HG02588 (cell line): ENCODE results near the gene CEMIP.

Experiments
- ATAC-seq: cut with Tn5 transposase; IDR thresholded peaks from one replicate; pipeline ENCODE4 v1.9.1; 2021; ENCODE audit warnings: mild to moderate bottlenecking, moderate library complexity; ENCODE audit not compliant: unreplicated experiment

CEMIP gene

DNA sequence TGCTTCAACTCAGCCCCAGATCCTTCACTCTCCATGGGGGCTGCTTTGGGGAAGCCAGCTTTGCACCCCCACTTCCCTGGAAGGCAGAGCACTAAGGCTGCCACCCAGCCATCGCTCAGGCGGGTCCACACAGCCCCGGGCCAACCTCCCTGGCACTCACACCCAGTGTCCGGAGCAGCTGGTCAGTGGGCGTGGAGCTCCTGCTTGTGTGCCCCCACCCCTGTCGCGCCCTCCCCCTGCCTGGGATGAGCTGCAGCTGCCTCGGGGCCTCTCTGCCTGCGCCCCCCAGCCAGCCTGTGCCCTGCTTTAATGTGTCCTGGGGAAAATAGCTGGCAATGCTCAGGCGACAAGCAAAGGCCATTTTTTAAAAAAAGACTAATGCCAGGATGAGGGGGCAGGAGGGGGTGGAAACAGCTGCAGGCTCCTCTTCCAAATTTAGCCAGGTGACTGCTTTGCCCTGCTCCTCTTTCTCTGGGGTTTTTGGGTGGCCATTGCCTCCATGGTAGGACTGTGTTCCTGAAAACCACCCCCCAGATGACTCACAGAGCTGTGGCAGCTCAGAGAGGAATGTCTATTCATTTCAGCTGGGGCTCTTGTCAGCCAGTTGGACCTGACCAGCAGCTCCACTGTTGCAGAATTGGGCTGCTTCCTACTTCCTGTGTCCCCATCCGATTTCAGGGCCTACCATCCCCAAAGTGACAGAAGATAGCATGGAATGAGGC, 65.0 kb downstream of the CEMIP start:
- no peak for ATAC-seq

DNA sequence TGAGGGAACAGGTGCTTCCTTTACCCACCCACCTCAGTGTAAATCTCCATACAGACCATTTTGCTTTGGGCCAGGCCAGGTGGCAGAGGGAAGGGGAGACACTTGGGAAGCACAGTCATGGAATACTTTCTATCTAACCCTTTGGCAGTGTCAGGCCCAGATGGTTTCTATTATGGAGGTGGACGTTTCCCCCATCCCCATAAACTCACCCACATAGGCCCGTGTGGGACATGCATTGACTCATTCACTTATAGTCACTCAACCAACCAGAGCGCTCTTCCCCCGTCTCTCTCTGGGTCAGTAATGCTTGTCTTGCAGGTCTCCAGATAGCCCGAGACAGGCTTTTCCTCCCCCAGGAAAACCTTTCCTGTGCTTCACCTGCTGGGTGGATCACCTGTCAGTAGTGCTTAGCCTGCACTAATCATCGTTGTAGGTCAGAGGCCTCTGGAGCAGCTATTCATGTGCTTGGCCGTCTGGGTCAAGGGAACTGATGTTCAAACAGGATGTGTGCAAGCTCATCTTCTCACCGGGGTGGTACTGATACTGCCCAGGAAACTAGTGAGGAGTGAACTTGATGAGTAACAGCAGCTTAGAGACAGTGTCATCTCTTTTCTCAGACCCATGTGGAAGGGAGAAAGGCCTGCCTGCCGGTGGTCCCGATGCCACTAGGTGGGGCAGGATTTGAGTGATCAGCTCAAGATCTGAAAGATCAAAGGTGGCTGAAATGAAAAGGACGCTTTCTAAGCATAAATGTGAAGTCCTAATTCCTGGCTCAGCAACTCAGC, 67.1 kb downstream of the CEMIP start:
- ATAC-seq, result no peak

DNA sequence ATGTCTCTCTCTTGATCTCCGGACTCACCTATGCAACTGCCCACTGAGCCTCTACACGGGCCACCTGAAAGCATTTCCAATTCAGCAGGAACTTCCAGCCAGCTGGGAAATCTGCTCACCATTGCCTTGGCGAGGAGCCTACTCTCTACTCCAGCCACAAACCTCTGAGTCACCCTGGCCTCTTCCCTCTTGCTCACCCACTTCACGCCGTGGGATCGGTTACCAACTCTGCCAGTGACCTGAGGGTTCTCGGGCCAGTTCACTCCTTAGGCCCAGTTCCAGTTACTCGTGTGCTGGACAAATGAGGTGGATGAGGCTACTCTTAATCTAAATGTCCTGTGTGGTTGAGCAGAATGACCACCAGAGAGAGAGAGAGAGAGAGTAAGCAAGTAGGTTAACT, 70.1 kb downstream of the CEMIP start:
- no peak for ATAC-seq

DNA sequence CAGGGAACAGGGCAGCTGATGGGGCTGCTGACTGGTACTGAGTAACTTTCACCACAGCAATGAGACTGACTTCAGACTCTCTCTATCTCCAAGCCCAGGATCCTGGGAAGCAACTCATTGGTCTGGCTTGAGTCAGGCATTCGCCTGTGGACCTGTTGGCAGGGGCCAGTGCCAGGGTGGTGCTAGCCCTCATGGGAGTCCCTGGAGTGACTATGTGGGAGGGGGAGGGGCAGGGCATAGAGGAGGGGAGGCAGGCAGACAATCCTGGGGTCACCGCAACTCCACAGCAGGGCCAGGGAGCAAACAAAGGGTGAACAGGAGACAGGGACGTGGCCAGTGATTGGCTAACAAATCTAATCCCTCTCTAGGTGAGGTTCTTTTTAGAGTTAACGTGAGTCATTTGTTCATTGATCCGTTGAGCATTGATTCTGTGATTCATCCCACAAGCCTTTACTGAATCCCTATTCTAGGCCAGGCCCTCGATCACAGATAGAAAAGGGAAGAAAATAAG, 71.8 kb downstream of the CEMIP start:
- no peak for ATAC-seq

DNA sequence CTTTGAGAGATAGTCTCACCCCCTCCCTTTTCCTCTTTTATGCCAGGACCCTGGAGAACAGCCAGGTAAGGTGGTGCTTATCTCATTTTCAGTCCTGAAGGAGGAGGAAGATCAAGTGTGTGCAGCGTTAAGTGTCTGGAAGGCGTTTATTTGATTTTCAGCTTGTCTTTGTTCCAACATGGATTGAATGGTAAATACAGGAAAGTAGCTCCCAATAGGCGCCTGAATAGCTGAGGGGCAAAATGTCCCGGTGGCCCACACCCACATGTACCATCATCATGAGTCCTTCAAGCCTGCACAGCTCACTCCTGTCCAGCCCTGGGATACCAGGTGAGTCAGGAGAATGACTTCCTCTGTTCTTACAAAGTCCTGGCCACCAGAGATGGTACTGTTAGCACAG, 73.5 kb downstream of the CEMIP start:
- ATAC-seq, result no peak

DNA sequence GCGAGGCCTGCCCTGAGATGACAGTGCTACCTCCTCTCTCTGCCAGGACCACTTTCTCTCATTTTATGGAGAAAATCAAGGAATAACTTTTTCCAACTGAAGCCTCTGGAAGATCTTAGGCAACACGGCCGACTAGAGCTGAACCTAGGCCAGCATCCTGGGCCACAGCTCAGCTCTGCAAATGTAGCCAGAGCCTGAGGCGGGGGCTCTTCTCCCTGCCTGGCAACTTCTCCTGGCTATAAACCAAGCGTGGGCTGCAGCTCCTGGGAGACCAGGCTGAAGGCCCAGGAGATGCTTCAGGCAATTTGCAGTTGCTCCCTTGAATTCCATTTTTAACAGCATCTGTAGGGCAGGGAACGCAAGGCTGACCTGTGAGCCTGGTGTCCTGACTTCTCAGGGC, 74.9 kb downstream of the CEMIP start:
- ATAC-seq, result no peak

DNA sequence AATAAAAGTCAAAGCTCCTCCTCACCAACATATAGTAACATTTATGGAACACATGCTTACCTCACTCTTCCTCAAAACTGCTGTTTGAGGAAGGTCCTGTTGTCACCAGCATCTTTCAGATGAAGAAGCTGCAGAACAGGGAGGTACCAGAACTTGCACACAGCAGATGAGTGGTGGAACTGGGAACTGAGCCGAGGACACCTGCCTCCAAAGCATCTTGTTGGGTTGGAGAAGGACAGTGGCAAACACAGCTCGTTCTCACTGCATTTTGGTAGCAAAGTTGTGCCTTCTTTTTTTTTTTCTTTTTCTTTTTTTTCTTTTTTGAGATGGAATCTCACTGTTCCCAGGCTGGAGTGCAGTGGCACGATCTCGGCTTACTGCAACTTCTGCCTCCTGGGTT, 76.0 kb downstream of the CEMIP start:
- ATAC-seq, result no peak

DNA sequence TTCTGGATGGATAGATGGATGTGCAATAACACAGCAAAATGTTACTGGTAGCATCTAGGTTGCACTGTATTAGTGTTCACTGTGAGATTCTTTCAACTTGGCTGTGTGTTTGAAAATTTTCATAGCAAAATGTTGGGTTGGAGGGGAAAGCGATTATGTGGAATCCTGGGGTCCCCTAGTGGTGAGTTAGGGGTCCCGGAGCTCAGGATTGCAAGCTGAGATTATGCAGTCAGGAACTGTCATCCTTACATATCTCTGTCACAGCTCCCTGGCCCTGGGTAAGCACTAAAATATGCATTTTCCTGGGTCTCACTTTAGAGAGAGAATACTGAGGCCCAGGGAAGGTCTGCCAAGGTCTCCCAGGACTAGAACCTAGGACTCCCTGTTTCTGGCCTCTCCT, 77.2 kb downstream of the CEMIP start:
- ATAC-seq, result no peak

DNA sequence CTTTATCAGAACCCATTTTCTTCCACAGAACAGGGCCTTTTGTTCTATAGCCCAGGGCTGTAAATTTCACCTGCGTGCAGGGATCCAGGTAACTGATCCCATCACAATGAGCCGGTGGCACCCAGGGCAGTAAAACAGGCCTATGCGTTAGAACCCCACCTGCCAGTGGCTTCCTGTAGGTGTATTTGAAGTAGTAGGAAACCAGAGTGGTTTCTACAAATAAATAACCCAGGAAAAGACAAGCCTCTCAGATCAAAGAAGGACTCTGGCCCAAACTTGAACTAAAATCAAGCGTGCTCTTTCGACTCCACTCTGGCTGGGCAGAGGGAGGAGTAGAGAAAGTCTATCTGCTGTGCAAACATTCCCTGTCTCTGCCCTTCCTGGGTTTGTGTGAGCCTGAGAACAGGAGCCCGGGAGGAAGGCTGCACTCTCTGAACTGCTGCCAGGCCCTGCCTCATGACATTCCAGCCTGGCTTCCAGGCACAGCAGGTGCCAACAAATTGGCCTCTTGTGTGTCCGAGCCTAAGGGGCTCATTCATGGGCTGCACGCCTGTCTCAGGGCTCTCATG, 77.7 kb downstream of the CEMIP start:
- no peak for ATAC-seq

DNA sequence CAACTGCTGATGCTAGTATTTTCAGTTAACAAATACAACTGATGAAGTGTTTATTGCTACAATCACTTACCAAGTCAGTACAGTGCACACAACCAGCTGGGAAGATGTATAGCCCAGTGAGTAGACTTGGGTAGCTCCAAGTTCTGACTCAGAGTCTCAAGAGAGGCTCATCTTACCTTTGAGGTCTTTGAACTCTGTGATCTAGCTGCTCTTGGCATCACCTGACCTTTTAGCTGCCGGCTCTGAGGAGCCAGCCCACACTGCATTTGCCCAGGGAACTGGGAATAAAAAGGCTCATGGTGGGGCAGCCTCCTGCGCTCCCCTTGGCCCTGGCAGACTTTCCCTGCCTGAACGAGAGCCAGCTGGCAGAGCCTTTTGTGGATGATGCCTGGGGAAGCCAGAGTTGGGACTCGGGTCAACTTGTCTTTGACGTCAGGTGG, 82.6 kb downstream of the CEMIP start:
- no peak for ATAC-seq

DNA sequence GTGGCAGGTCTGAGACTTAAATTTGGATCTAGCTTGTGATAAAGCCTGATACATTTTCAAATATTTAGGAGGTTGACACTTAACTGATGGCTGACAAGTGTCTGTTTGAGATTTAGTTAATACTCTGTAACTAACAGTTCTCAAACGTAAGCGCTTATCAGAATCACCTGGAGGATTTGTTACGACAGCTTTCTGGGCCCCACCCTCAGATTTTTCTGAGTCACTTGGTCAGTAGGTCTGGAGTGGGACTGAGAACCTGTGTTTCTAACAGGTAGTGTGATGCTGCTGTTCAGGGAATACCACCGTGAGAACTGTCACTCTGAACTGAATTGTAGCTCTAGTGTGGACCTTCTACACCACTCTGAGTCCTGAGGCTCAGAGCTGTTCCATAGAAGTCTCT, 85.5 kb downstream of the CEMIP start:
- ATAC-seq, result no peak

DNA sequence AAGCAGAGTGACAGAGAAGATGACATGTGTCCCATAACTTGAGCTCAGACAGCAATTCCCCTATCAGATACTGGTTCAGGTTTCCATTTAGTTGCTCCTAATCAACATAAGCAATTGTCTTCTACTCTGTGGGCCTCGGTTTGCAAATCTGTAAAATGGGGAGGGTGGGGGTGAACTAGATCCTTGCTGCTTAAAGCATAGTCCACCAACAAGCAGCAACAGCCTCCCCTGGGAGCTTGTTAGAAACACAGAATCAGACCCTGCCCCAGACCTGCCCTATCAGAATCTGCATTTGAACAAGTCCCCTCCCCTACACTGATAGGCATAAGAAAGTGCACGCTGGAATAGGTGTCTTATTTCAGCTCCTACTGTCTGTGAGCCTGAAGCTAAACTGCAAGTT, 87.8 kb downstream of the CEMIP start:
- ATAC-seq, result no peak

DNA sequence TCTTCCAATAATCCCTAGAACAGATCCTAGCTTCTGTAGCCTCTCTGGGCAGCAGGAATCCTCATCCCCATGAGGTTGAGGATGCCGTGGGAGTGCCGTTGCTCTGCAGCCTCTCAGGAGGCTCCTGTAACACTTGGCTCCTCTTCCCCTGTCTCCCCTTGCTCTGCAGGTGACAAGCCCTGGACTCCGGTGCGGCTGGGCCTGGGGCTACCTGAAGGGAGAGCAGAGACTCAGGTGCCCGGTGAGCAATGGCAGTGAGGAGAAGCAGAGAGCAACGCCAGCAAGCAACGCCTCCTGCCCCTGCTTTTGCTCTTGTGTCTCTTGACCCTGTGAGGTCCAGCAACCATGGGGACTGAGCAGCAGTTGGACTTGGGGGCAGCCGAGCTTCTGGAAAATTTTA, 91.2 kb downstream of the CEMIP start:
- ATAC-seq, result no peak

DNA sequence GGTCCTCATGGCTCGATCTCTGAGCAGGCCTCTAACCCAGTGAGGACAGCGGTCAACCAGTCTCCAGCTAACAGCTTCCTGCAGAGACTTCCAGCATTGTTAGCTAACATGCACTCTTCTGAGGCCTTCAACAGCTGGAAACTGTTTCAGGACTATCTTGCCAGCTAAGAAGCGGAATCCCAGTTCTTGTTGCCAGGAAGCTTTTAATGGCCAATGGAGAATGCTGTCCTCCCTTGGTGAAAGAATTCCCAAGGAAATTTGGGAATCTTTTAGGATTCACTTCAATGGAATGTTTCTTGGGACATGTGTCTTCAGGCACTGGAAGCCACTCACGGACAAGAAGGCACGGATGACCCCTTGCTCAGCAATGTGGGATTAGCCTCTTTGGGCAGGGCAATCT, 91.7 kb downstream of the CEMIP start:
- ATAC-seq, result no peak

DNA sequence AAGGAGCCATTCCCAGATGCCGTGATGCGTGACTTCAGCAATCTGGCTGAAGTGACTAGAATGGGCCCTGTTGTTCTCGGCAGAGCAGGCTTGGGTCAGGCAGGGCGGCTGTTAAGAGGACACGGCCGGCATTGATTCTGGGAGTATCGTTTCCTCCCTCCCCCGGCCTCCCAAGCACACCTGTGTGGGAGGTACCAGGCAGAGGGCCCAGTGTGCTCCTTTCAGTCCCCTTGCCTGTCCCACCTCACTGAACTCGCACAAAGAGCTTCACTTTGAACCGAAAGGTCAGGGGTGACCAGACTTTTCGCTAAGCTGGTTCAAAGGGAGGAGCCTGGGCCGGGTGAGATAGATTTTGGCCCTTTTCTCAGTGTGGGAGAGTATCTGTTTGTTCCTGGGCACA, 92.7 kb downstream of the CEMIP start:
- ATAC-seq, result no peak

DNA sequence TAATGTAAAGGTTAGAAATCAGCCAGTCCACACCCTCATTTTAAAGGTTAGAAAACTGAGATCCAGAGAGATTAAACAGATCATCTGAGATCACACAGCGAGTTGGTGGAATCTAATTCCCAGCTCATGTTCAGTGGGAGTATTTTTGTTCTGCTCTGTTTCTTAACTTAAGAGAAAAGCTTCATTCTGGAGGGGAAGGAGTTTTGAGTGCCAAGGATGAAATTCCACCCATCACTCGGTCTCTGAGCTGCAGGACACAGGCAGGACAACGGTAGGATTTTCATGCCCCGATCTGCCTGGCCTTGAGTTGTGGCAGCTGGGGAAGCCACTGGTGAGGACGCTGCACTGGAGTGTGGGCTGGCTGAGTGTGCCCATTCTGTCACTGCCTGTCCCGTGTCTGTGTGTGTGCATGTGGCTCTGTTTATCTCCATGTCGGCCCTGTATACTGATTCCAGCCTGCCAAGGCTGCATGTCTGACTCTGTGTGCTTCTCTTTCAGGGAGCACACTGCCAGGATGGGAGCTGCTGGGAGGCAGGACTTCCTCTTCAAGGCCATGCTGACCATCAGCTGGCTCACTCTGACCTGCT, 94.3 kb downstream of the CEMIP start:
- ATAC-seq, result no peak

DNA sequence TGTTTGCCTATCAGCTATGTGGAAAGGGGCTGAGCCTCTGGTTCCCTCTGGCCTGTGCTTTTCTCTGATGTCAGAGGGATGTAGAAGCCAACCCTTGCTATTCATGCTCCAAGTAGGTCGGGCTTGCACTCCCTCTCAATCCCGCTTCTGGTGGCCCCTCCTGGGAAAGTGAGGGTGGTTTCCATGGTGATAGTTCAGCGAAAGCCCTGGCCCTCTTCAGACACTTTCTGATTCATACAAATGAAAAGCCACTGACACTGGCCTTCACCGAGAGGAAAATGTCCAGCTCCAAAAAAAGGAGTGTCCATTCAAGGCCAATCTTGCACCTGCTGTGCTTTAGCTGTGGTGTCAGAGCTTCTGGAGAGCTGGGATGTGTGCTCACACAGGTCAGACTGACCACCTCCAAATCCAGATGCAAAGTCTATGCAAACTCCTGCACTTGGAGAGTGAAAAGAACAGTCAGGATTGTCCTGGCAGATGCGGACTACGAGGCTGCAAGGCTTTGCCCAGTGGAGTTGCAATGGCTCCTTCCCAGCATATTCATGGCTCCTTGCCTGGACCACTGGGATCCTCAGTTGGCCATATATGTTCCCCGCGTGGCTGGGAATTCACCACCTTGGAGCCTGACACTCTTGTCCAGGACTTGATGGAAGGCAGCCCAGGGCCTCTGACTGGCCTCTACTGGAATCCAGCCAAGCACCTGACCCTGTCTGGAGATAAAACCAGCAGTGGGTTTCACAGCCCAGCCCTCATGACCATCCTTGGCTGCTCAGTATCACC, 96.6 kb downstream of the CEMIP start:
- ATAC-seq, result no peak

DNA sequence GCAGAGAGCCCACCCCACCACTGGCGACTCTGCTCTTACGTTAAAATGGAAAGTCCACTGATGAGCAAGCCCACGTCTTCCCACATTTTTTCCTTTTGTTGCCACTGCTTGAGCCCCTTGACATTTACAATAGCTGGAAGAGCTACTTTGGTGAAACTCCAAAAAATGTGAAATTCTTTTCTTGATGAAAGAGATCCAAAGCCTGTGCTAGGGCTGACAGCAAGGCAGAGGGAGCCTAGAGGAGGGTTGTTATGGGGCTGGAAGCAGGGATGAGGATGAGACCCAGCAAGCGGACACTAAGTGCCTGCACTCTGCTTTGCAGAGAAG, 97.1 kb downstream of the CEMIP start:
- no peak for ATAC-seq

DNA sequence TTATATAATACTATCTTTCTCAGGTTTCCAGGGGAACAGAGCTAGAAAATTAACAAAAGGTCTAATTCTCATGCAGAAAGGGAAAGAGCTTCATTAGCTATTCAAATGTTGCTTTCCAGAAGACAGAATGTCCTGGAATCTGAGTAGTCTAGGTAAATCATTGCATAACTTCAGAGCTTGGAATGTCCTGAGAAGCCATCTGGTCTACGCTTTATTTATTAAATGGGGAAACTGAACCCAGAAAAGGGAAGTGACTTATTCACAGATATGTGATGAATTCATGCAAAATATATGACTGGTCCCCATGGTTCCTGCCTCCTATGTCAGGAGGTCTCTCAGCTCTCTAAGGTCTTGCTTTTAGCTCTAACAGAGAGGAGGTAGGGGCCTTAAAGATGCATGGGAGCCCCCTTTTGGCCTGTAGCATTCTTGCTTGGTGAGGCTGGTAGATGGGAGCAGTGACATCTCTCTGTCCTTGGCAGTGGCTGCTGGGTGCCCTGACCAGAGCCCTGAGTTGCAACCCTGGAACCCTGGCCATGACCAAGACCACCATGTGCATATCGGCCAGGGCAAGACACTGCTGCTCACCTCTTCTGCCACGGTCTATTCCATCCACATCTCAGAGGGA, 99.2 kb downstream of the CEMIP start:
- ATAC-seq, result no peak

DNA sequence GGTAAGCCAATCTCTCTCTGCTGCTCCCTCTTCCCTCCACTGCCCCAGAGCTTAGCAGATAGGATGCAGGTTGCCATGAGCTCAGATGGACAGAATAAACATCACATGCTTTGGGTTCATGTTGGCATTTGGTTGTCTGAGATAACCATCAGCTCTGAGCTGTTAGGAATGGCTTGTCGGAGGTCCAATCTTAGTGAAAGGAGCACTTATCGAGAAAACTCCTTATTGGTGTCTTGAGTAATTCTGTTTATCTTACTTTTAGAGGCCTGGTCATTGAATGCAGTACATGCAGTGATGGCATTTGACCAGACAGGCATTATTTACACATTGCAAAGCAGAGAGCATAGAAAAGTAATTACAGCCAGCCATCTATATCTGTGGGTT, 99.7 kb downstream of the CEMIP start:
- ATAC-seq, result no peak

DNA sequence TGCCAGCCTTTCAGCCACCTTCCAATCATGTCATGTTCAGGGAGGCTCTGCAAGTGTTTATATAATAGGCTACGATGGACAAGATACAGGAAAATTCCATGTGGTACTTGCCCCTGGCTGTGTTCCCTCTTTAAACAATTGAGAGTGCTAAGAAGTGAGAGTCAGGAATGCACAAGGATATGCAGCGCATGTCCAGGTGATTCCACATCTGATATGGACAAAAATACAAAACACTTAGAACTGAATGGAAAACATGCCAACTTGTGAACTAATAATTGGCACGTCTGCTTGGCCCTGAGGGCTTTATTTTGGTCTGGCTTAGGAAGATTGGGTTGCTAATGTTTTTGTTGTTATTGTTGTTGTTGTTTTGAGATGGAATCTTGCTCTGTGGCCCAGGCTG, 100.9 kb downstream of the CEMIP start:
- no peak for ATAC-seq
